ENCODE measurements around the gene ASPDH. TPM values are rescaled to one million over a fixed set of nuclear protein-coding genes. Genes with fewer than 3 reads are reported as not detected.
A peak's percentile ranks its signal among the peaks of the same experiment; 100 is the strongest.

Gene ASPDH
- polyA plus RNA-seq, 2 of the 4 experiments (the other 2 are of a cell fraction): not detected

DNA sequence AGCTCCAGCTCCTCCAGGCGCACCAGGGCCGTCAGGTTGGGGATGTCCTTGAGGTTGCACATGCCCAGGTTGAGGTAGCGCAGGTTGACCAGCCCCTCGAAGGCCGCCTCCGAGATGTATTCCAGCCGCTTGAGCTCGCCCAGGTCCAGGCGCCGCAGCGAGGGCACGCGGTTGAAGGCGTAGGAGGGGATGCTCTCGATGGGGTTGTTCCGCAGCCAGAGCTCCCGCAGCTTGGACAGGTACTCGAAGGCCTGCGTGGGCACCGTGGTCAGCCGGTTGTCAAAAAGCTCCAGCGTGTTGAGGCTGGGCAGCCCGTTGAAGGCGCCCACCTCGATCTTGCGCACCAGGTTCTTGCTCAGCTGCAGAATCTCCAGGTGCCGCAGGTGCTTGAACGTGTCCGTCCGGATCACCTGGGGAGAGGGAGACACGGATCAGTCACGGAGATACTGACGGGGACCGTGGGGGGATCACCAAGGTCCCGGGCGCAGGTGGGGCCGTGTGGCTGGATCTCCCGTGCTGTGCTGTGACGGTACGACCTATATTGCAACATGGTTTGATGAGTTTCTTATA, 5.4 kb upstream of the ASPDH start (continued):
- TF ChIP-seq, protein P1, sequence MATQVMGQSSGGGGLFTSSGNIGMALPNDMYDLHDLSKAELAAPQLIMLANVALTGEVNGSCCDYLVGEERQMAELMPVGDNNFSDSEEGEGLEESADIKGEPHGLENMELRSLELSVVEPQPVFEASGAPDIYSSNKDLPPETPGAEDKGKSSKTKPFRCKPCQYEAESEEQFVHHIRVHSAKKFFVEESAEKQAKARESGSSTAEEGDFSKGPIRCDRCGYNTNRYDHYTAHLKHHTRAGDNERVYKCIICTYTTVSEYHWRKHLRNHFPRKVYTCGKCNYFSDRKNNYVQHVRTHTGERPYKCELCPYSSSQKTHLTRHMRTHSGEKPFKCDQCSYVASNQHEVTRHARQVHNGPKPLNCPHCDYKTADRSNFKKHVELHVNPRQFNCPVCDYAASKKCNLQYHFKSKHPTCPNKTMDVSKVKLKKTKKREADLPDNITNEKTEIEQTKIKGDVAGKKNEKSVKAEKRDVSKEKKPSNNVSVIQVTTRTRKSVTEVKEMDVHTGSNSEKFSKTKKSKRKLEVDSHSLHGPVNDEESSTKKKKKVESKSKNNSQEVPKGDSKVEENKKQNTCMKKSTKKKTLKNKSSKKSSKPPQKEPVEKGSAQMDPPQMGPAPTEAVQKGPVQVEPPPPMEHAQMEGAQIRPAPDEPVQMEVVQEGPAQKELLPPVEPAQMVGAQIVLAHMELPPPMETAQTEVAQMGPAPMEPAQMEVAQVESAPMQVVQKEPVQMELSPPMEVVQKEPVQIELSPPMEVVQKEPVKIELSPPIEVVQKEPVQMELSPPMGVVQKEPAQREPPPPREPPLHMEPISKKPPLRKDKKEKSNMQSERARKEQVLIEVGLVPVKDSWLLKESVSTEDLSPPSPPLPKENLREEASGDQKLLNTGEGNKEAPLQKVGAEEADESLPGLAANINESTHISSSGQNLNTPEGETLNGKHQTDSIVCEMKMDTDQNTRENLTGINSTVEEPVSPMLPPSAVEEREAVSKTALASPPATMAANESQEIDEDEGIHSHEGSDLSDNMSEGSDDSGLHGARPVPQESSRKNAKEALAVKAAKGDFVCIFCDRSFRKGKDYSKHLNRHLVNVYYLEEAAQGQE (IDR thresholded peaks at IDR 0.05): no peak

DNA sequence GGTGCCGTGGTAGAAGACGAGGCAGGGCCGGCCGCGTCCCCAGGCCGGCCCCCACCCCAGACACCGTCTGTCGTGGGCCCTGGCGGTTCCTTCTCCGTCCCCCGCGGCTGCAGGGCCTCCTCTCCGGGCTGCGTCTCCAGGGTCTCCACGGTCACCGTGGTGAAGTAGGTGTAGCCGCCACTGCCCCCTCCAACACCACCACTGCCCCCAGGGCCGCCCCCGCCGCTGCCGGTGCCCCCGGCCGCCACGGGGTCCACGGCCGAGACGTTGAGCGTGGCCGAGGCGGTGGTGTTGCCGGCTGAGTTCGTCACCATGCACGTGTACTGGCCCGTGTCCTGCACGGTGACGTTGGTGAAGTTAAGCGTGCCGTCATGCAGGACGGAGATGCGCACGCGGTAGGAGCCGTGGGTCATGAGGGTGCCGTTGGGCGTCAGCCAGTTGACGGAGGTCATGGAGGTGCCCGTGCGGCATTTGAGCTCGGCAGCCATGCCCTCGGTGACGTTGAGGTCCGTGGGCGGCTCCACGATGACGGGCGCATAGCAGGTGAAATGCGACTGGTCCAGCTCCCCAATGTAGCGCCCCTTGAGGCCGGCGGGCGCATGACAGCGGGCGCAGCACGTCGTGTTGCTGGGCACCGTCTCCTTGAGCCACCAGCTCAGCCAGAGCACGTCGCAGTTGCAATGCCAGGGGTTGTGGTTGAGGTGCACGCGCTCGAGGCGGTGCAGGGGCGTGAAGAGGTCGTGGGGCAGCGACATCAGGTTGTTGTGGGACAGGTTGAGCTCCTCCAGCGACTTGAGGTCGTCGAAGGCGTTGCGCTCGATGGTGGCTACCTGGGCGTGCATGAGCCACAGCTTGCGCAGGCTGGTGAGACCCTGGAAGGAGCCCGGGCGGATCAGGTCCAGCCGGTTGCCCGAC, 4.6 kb upstream of the ASPDH start:
- WGBS (ENCODE audit: missing lambda C conversion rate): 86% methylated on average over 72 of the region's 87 CpGs
- Histone ChIP-seq H3K9me3 (no peaks in the 10 kb centered on the region; the same call in 2 of the 3 replicates), H3K4me3 (no peak overlapping the region), H3K27ac (no peak overlapping the region), H3K4me1 (peaks cover 10% of the 10 kb centered on the region; the same call in 1 of the 3 replicates), H3K4me2 (no peak overlapping the region)
- DNase-seq (ENCODE audit: low read depth in 1 of 2, low spot score in 1 of 2) (peak in 1 of 2 experiments; percentile 50), FAIRE-seq (no peak), ATAC-seq (no peak)
- ChIA-PET CTCF (interaction anchor here (0.8 to 5.6 kb wide), 7 partner anchors 11 to 206 kb away, joined by 3 to 38 read pairs (median 3); no protein-coding TSS in a partner anchor), POLR2A (no interaction called here)
- 0 out of 2 replicates have a peak, but pooled peaks have one; percentile 22 for TF ChIP-seq POLR2A (IDR thresholded peaks at IDR 0.05; ENCODE audit: low read length)
- no peak for TF ChIP-seq HOXB13 (CRISPR knock-in tag; IDR thresholded peaks at IDR 0.05; ENCODE audit: low read depth)

DNA sequence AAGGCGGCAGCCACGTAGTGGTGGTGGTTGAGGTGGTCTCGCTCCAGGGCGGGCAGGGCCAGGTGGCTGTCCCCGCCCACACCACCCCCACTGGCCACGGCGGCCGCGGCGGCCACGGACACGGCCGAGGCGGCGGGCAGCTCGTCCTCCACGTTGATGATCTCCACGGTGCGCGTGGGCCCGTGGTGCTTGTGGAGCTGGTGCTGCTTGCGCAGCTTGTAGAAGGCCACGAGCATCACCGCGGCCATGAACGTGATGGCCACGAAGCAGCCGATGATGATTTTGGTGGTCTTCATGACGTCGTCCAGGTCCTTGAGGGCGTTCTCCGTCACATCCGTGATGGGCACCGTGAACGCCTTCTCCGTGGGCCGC, 4.0 kb upstream of the ASPDH start:
- ChIA-PET POLR2A (no interaction called here), CTCF (interaction anchor here (0.8 to 5.6 kb wide), 4 partner anchors 11 to 207 kb away, joined by 3 to 38 read pairs (median 10); no protein-coding TSS in a partner anchor)
- no peak for FAIRE-seq

More for the DNA sequence above, 4.0 kb upstream of the ASPDH start:
- TF ChIP-seq, protein P2, sequence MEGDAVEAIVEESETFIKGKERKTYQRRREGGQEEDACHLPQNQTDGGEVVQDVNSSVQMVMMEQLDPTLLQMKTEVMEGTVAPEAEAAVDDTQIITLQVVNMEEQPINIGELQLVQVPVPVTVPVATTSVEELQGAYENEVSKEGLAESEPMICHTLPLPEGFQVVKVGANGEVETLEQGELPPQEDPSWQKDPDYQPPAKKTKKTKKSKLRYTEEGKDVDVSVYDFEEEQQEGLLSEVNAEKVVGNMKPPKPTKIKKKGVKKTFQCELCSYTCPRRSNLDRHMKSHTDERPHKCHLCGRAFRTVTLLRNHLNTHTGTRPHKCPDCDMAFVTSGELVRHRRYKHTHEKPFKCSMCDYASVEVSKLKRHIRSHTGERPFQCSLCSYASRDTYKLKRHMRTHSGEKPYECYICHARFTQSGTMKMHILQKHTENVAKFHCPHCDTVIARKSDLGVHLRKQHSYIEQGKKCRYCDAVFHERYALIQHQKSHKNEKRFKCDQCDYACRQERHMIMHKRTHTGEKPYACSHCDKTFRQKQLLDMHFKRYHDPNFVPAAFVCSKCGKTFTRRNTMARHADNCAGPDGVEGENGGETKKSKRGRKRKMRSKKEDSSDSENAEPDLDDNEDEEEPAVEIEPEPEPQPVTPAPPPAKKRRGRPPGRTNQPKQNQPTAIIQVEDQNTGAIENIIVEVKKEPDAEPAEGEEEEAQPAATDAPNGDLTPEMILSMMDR (IDR thresholded peaks at IDR 0.05): no peak
- TF ChIP-seq CBX8 (IDR thresholded peaks at IDR 0.05): no peak
- TF ChIP-seq, protein P3, sequence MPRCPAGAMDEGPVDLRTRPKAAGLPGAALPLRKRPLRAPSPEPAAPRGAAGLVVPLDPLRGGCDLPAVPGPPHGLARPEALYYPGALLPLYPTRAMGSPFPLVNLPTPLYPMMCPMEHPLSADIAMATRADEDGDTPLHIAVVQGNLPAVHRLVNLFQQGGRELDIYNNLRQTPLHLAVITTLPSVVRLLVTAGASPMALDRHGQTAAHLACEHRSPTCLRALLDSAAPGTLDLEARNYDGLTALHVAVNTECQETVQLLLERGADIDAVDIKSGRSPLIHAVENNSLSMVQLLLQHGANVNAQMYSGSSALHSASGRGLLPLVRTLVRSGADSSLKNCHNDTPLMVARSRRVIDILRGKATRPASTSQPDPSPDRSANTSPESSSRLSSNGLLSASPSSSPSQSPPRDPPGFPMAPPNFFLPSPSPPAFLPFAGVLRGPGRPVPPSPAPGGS (IDR thresholded peaks at IDR 0.05): no peak
- no peak for TF ChIP-seq POLR2A (IDR thresholded peaks at IDR 0.05; ENCODE audit: low read length)
- no peak for TF ChIP-seq JUN (IDR thresholded peaks at IDR 0.05)
- TF ChIP-seq ZC3H11A (IDR thresholded peaks at IDR 0.05): no peak
- TF ChIP-seq, protein P4, sequence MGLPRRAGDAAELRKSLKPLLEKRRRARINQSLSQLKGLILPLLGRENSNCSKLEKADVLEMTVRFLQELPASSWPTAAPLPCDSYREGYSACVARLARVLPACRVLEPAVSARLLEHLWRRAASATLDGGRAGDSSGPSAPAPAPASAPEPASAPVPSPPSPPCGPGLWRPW (IDR thresholded peaks at IDR 0.05): no peak
- TF ChIP-seq, protein P5, sequence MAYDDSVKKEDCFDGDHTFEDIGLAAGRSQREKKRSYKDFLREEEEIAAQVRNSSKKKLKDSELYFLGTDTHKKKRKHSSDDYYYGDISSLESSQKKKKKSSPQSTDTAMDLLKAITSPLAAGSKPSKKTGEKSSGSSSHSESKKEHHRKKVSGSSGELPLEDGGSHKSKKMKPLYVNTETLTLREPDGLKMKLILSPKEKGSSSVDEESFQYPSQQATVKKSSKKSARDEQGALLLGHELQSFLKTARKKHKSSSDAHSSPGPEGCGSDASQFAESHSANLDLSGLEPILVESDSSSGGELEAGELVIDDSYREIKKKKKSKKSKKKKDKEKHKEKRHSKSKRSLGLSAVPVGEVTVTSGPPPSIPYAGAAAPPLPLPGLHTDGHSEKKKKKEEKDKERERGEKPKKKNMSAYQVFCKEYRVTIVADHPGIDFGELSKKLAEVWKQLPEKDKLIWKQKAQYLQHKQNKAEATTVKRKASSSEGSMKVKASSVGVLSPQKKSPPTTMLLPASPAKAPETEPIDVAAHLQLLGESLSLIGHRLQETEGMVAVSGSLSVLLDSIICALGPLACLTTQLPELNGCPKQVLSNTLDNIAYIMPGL (CRISPR knock-in tag; IDR thresholded peaks at IDR 0.05; ENCODE audit: borderline replicate concordance): no peak
- TF ChIP-seq ESRRA (IDR thresholded peaks at IDR 0.05; ENCODE audit: borderline replicate concordance, low read length): no peak
- no peak for TF ChIP-seq RNF2 (IDR thresholded peaks at IDR 0.05; ENCODE audit: borderline replicate concordance, low read depth)
- no peak for TF ChIP-seq MAZ (IDR thresholded peaks at IDR 0.05; ENCODE audit: borderline replicate concordance, low read depth, low read length)
- no peak for TF ChIP-seq RFX5 (IDR thresholded peaks at IDR 0.05)
- TF ChIP-seq BHLHE40 (IDR thresholded peaks at IDR 0.05; ENCODE audit: low read depth, low read length): no peak
- no peak for TF ChIP-seq MAFK (IDR thresholded peaks at IDR 0.05; ENCODE audit: partially characterized antibody)
- TF ChIP-seq, protein P6, sequence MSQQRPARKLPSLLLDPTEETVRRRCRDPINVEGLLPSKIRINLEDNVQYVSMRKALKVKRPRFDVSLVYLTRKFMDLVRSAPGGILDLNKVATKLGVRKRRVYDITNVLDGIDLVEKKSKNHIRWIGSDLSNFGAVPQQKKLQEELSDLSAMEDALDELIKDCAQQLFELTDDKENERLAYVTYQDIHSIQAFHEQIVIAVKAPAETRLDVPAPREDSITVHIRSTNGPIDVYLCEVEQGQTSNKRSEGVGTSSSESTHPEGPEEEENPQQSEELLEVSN (IDR thresholded peaks at IDR 0.05; ENCODE audit: borderline replicate concordance, low read depth): no peak
- no peak for TF ChIP-seq CHD4 (IDR thresholded peaks at IDR 0.05; ENCODE audit: borderline replicate concordance)
- H3K9me3 ChIP-seq: no peaks in the 10 kb centered on the region; the same call in 2 of the 3 replicates
- no peak overlapping the region for H3K4me3 ChIP-seq
- DNase-seq (ENCODE audit: low read depth in 1 of 2, low spot score in 1 of 2) (no peak), ATAC-seq (no peak)
- peaks cover 10% of the 10 kb centered on the region; the same call in 1 of the 3 replicates for H3K4me1 ChIP-seq
- 91% methylated on average over 34 of the region's 37 CpGs for WGBS (ENCODE audit: missing lambda C conversion rate)
- H3K4me2 ChIP-seq: no peak overlapping the region
- H3K27ac ChIP-seq: no peak overlapping the region

Measured in A549 (cell line).